ENCODE results near the gene OPCML.

The OPCML gene

DNA sequence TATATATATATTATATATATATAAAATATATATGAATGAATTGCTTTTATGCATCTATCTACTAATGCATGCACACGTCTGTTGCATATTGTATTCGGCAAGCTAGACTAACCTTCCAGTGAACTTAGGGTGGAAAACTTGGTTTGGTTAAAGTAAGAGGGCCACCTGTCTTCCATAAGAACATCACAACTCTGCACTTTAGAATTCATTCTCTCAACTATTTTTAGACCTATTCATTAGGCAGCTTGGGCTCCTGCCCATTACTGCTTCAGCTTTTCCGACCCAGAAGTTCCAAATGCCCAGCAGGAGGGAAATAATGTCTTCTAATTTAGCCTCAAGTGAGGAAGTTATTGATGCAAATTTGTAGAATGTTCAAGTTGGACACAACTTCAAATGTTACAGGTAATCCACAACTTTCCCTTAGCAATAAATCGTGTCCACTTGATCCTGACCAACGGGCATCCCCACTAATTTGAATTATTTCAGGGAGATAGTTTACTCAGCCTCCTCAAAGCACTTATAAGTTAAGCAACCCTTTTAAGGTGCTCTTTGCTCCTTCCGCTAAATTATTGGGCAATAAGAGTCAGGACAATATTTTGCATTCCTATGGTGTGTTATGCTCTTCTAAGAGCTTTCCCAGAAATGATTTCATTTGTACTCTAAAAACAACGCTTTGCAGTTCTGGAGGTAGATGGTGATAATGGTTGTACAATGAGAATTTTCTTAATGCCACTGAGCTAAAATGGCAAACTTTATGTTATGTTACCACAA lies 132.3 kb downstream of the OPCML start:
- H3K4me1 ChIP-seq (ENCODE audit: low read depth, poor library complexity, severe bottlenecking) = no peaks in the 10 kb centered on the region
- H4K20me1 ChIP-seq (ENCODE audit: insufficient read depth) = no peaks in the 10 kb centered on the region
- H3K9ac ChIP-seq = no peak overlapping the region
- no peaks in the 10 kb centered on the region for H3K27me3 ChIP-seq (ENCODE audit: insufficient read depth, low read depth)
- no peak for TF ChIP-seq CTCF (conservative IDR thresholded peaks at IDR 0.05; ENCODE audit: low read depth, low read length)
- no peaks in the 10 kb centered on the region for H3K36me3 ChIP-seq (ENCODE audit: insufficient read depth)
- H3K79me2 ChIP-seq (ENCODE audit: insufficient read depth, low read depth) = no peaks in the 10 kb centered on the region
- no peak overlapping the region for H3K4me3 ChIP-seq (IDR thresholded peaks at IDR 0.05; ENCODE audit: insufficient read depth, low read depth, low read length)
- no peak overlapping the region for H3K4me2 ChIP-seq
- no peak overlapping the region for H2AFZ ChIP-seq (ENCODE audit: low read depth)
- H3K27ac ChIP-seq = no peak overlapping the region

GRCh38 chr11:133399294-133399693 lies 133.0 kb downstream of the OPCML start:
- Histone ChIP-seq H3K4me3 (IDR thresholded peaks at IDR 0.05; ENCODE audit: insufficient read depth, low read depth, low read length) (no peak overlapping the region), H3K9ac (no peak overlapping the region), H3K27me3 (ENCODE audit: insufficient read depth, low read depth) (no peaks in the 10 kb centered on the region), H3K4me1 (ENCODE audit: low read depth, poor library complexity, severe bottlenecking) (no peaks in the 10 kb centered on the region), H3K79me2 (ENCODE audit: insufficient read depth, low read depth) (no peaks in the 10 kb centered on the region), H3K27ac (no peak overlapping the region), H3K4me2 (no peak overlapping the region), H3K36me3 (ENCODE audit: insufficient read depth) (no peaks in the 10 kb centered on the region), H4K20me1 (ENCODE audit: insufficient read depth) (no peaks in the 10 kb centered on the region), H2AFZ (ENCODE audit: low read depth) (no peak overlapping the region)
- no peak for TF ChIP-seq CTCF (conservative IDR thresholded peaks at IDR 0.05; ENCODE audit: low read depth, low read length)

GRCh38 chr11:133390803-133391202 lies 141.5 kb downstream of the OPCML start:
- H3K4me3 ChIP-seq (IDR thresholded peaks at IDR 0.05; ENCODE audit: insufficient read depth, low read depth, low read length) = no peak overlapping the region
- H3K9ac ChIP-seq = no peak overlapping the region
- no peak for TF ChIP-seq CTCF (conservative IDR thresholded peaks at IDR 0.05; ENCODE audit: low read depth, low read length)
- no peak overlapping the region for H3K27ac ChIP-seq
- H3K4me2 ChIP-seq = no peak overlapping the region
- no peaks in the 10 kb centered on the region for H3K79me2 ChIP-seq (ENCODE audit: insufficient read depth, low read depth)
- H3K27me3 ChIP-seq (ENCODE audit: insufficient read depth, low read depth) = no peaks in the 10 kb centered on the region
- H4K20me1 ChIP-seq (ENCODE audit: insufficient read depth) = no peaks in the 10 kb centered on the region
- H3K4me1 ChIP-seq (ENCODE audit: low read depth, poor library complexity, severe bottlenecking) = no peaks in the 10 kb centered on the region
- no peaks in the 10 kb centered on the region for H3K36me3 ChIP-seq (ENCODE audit: insufficient read depth)
- H2AFZ ChIP-seq (ENCODE audit: low read depth) = no peak overlapping the region

GRCh38 chr11:133388975-133389568 lies 143.2 kb downstream of the OPCML start:
- H3K4me1 ChIP-seq (ENCODE audit: low read depth, poor library complexity, severe bottlenecking) = no peaks in the 10 kb centered on the region
- H2AFZ ChIP-seq (ENCODE audit: low read depth) = no peak overlapping the region
- H3K36me3 ChIP-seq (ENCODE audit: insufficient read depth) = no peaks in the 10 kb centered on the region
- H3K27ac ChIP-seq = no peak overlapping the region
- H3K4me2 ChIP-seq = no peak overlapping the region
- TF ChIP-seq CTCF (conservative IDR thresholded peaks at IDR 0.05; ENCODE audit: low read depth, low read length) = no peak
- H4K20me1 ChIP-seq (ENCODE audit: insufficient read depth) = no peaks in the 10 kb centered on the region
- H3K4me3 ChIP-seq (IDR thresholded peaks at IDR 0.05; ENCODE audit: insufficient read depth, low read depth, low read length) = no peak overlapping the region
- no peak overlapping the region for H3K9ac ChIP-seq
- no peaks in the 10 kb centered on the region for H3K79me2 ChIP-seq (ENCODE audit: insufficient read depth, low read depth)
- H3K27me3 ChIP-seq (ENCODE audit: insufficient read depth, low read depth) = no peaks in the 10 kb centered on the region

Data from KMS-11 (cell line).